Neuronal stem cell (in vitro differentiated cells): ENCODE measurements around the gene TBRG4.

ENCODE experiments used
- DNase-seq: peaks from one replicate; pipeline ENCODE4 v3.0.0-alpha.2; 2013; ENCODE audit warnings: low spot score
- H2AFZ ChIP-seq: one replicate; pipeline ENCODE4 v1.6.1; 2013; ENCODE audit warnings: mild to moderate bottlenecking, low read length, inconsistent platforms
- H2AK5ac ChIP-seq: 2 replicates; pipeline ENCODE4 v1.6.1; 2013; ENCODE audit warnings: low read depth, mild to moderate bottlenecking, inconsistent platforms, low read length, moderate library complexity, mixed read lengths
- H2BK120ac ChIP-seq: 2 replicates; pipeline ENCODE4 v1.6.1; 2013; ENCODE audit warnings: low read depth, mild to moderate bottlenecking, inconsistent platforms, low read length, moderate library complexity, mixed read lengths
- H2BK12ac ChIP-seq: one replicate; pipeline ENCODE4 v1.6.1; 2013; ENCODE audit warnings: low read length, inconsistent platforms
- H2BK15ac ChIP-seq: 2 replicates; pipeline ENCODE4 v1.6.1; 2013; ENCODE audit warnings: mild to moderate bottlenecking, low read length, inconsistent platforms, mixed read lengths
- H2BK5ac ChIP-seq: one replicate; pipeline ENCODE4 v1.6.1; 2013; ENCODE audit warnings: inconsistent platforms, mild to moderate bottlenecking, low read length, moderate library complexity
- H3K14ac ChIP-seq: one replicate; pipeline ENCODE4 v1.6.1; 2013; ENCODE audit warnings: low read length, inconsistent platforms
- H3K18ac ChIP-seq: 2 replicates; pipeline ENCODE4 v1.6.1; 2013; ENCODE audit warnings: low read length, inconsistent platforms
- H3K23ac ChIP-seq: 2 replicates; pipeline ENCODE4 v1.6.1; 2013; ENCODE audit warnings: low read depth, mild to moderate bottlenecking, mixed read lengths, low read length, inconsistent platforms; ENCODE audit not compliant: poor library complexity
- H3K27ac ChIP-seq: replicated peaks from 3 replicates; pipeline ENCODE4 v1.5.1; 2013; ENCODE audit warnings: low read length, inconsistent platforms
- H3K27me3 ChIP-seq, 3 experiments: 2 replicates each; pipeline ENCODE4 v1.6.1; 2013; ENCODE audit warnings: low read length in 3 of 3, mild to moderate bottlenecking in 2 of 3, inconsistent platforms in 1 of 3, low read depth in 1 of 3, mixed read lengths in 1 of 3, moderate library complexity in 1 of 3; ENCODE audit not compliant: control insufficient read depth in 3 of 3, insufficient read depth in 3 of 3
- H3K36me3 ChIP-seq, 2 donors: replicated peaks in 1 of 2; 2 replicates each; pipeline ENCODE4 v1.6.1; 2013; ENCODE audit warnings: low read length in 2 of 2; ENCODE audit not compliant: control insufficient read depth in 2 of 2, insufficient read depth in 2 of 2
- H3K4ac ChIP-seq: 2 replicates; pipeline ENCODE4 v1.6.1; 2013; ENCODE audit warnings: inconsistent platforms, mild to moderate bottlenecking, low read length, moderate library complexity
- H3K4me1 ChIP-seq, 2 donors: 1 replicate in 1 of 2; 2 replicates in 1 of 2; pipeline ENCODE4 v1.6.1; 2013; ENCODE audit warnings: low read length in 2 of 2, low read depth in 1 of 2; ENCODE audit not compliant: control insufficient read depth in 2 of 2, insufficient read depth in 1 of 2
- H3K4me2 ChIP-seq: one replicate; pipeline ENCODE4 v1.6.1; 2013; ENCODE audit warnings: mild to moderate bottlenecking, low read length, inconsistent platforms; ENCODE audit not compliant: insufficient read depth, poor library complexity, severe bottlenecking
- H3K4me3 ChIP-seq, 2 donors: 2 replicates each; pipeline ENCODE4 v1.5.1; 2013; ENCODE audit warnings: low read length in 2 of 2, mild to moderate bottlenecking in 2 of 2, inconsistent platforms in 1 of 2, moderate library complexity in 1 of 2
- H3K79me1 ChIP-seq: one replicate; pipeline ENCODE4 v1.6.1; 2013; ENCODE audit warnings: low read depth, mild to moderate bottlenecking, inconsistent platforms, low read length, moderate library complexity
- H3K9ac ChIP-seq: one replicate; pipeline ENCODE4 v1.6.1; 2013; ENCODE audit warnings: mild to moderate bottlenecking, low read depth, low read length, inconsistent platforms; ENCODE audit not compliant: poor library complexity
- H3K9me3 ChIP-seq, 2 donors: replicated peaks in 1 of 2; 2 replicates each; pipeline versions ENCODE3 to v1.6.1; 2013; ENCODE audit warnings: low read length in 2 of 2, mild to moderate bottlenecking in 2 of 2, inconsistent platforms in 1 of 2, low read depth in 1 of 2, mixed read lengths in 1 of 2, moderate library complexity in 1 of 2; ENCODE audit not compliant: control insufficient read depth in 2 of 2, insufficient read depth in 1 of 2
- H4K8ac ChIP-seq: one replicate; pipeline ENCODE4 v1.6.1; 2013; ENCODE audit warnings: low read depth, mild to moderate bottlenecking, inconsistent platforms, low read length, moderate library complexity
- H4K91ac ChIP-seq: one replicate; pipeline ENCODE4 v1.6.1; 2013; ENCODE audit warnings: low read length, low read depth, mild to moderate bottlenecking, inconsistent platforms; ENCODE audit not compliant: poor library complexity
- whole genome bisulfite sequencing, 2 donors: extraction: QIAGEN DNeasy Blood & Tissue Kit; methylation state at CpG; one replicate each; pipeline ENCODE4 v1.1.7; 2013; ENCODE audit warnings: missing lambda C conversion rate in 2 of 2, mixed read lengths in 1 of 2; ENCODE audit not compliant: insufficient read length in 2 of 2, insufficient replicate concordance in 1 of 2; ENCODE audit errors: extremely low coverage in 2 of 2; 5-methylcytosine and 5-hydroxymethylcytosine counted together

Gene TBRG4

GRCh38 chr7:45053941-45054340 lies 57.6 kb downstream of the TBRG4 start:
- Histone ChIP-seq H3K4ac (no peak overlapping the region), H3K36me3 (peaks cover 6 to 39% of the 10 kb centered on the region in 2 donors), H2BK15ac (no peak overlapping the region), H3K18ac (no peak overlapping the region), H4K8ac (no peak overlapping the region), H3K4me3 (no peak overlapping the region), H3K27me3 (no peaks in the 10 kb centered on the region), H3K9me3 (peaks cover 0 to 3% of the 10 kb centered on the region in 2 donors), H2BK120ac (no peak overlapping the region), H3K79me1 (peaks cover 5% of the 10 kb centered on the region), H3K4me2 (no peak overlapping the region), H2AFZ (no peak overlapping the region), H2BK5ac (no peak overlapping the region), H3K14ac (no peak overlapping the region), H2BK12ac (no peak overlapping the region), H3K23ac (no peak overlapping the region), H4K91ac (no peak overlapping the region), H3K4me1 (no peaks in the 10 kb centered on the region), H2AK5ac (no peak overlapping the region), H3K27ac (no peak overlapping the region), H3K9ac (no peak overlapping the region)
- WGBS, 2 donors: no CpG with 5 or more reads among the region's 5 CpGs
- no peak for DNase-seq

- Histone ChIP-seq H4K8ac (no peak overlapping the region), H3K18ac (no peak overlapping the region), H3K14ac (no peak overlapping the region), H2BK5ac (no peak overlapping the region), H3K4me2 (no peak overlapping the region), H3K4me3 (no peak overlapping the region), H2BK15ac (no peak overlapping the region), H2AFZ (no peak overlapping the region), H4K91ac (no peak overlapping the region), H2AK5ac (no peak overlapping the region), H3K27ac (no peak overlapping the region), H3K9ac (no peak overlapping the region), H3K23ac (no peak overlapping the region), H3K9me3 (peaks cover 0 to 3% of the 10 kb centered on the region in 2 donors), H3K4me1 (no peaks in the 10 kb centered on the region), H3K36me3 (peaks cover 6 to 39% of the 10 kb centered on the region in 2 donors), H2BK120ac (no peak overlapping the region), H3K27me3 (no peaks in the 10 kb centered on the region), H3K4ac (no peak overlapping the region), H2BK12ac (no peak overlapping the region), H3K79me1 (peaks cover 5% of the 10 kb centered on the region)
- no peak for DNase-seq
- no CpG with 5 or more reads among the region's 6 CpGs for WGBS, 2 donors
These were observed 58.1 kb downstream of the TBRG4 start for GRCh38 chr7:45053401-45053800.

- Histone ChIP-seq H4K91ac (no peak overlapping the region), H3K4me1 (no peaks in the 10 kb centered on the region), H2AFZ (no peak overlapping the region), H3K23ac (no peak overlapping the region), H3K9me3 (peaks cover 0 to 3% of the 10 kb centered on the region in 2 donors), H3K79me1 (peaks cover 5% of the 10 kb centered on the region), H2BK120ac (no peak overlapping the region), H3K18ac (no peak overlapping the region), H3K36me3 (peaks cover 5 to 41% of the 10 kb centered on the region in 2 donors), H3K27ac (no peak overlapping the region), H3K4ac (no peak overlapping the region), H3K9ac (no peak overlapping the region), H3K4me2 (no peak overlapping the region), H3K4me3 (no peak overlapping the region), H2BK12ac (no peak overlapping the region), H4K8ac (no peak overlapping the region), H2BK15ac (no peak overlapping the region), H3K14ac (no peak overlapping the region), H2BK5ac (no peak overlapping the region), H3K27me3 (no peaks in the 10 kb centered on the region), H2AK5ac (no peak overlapping the region)
- WGBS, 2 donors: no CpG with 5 or more reads among the region's 3 CpGs
- no peak for DNase-seq
These were observed 59.5 kb downstream of the TBRG4 start for GRCh38 chr7:45052011-45052410.

GRCh38 chr7:45050198-45050597 lies 61.3 kb downstream of the TBRG4 start:
- Histone ChIP-seq H2BK120ac (no peak overlapping the region), H3K14ac (no peak overlapping the region), H3K27me3 (no peaks in the 10 kb centered on the region), H3K23ac (no peak overlapping the region), H3K4me1 (no peaks in the 10 kb centered on the region), H3K4me3 (no peak overlapping the region), H4K91ac (no peak overlapping the region), H2BK15ac (no peak overlapping the region), H3K27ac (no peak overlapping the region), H3K4ac (no peak overlapping the region), H4K8ac (no peak overlapping the region), H3K4me2 (no peak overlapping the region), H2AFZ (no peak overlapping the region), H2AK5ac (no peak overlapping the region), H3K36me3 (peaks cover 5 to 54% of the 10 kb centered on the region in 2 donors), H3K18ac (no peak overlapping the region), H2BK12ac (no peak overlapping the region), H3K79me1 (peaks cover 5% of the 10 kb centered on the region), H2BK5ac (no peak overlapping the region), H3K9me3 (peaks cover 0 to 3% of the 10 kb centered on the region in 2 donors), H3K9ac (no peak overlapping the region)
- DNase-seq: no peak
- no CpG with 5 or more reads among the region's 2 CpGs for WGBS, 2 donors
